Activated T-cell treated with anti-CD3 and anti-CD28 coated beads, Interleukin-2, amount 50 U/mL, for 4 hours (primary cell): ENCODE measurements around the gene JAZF1. TPM values are rescaled to one million over a fixed set of nuclear protein-coding genes. Genes with fewer than 3 reads are reported as not detected.

Experiments used
- ATAC-seq, 2 donors: fragments of 200-7000 bp; cut with Tn5 transposase; one replicate each; pipeline ENCODE4 v1.10.0; 2021
- DNase-seq: peaks from one replicate; pipeline ENCODE4 v3.0.0-alpha.2; 2020
- H3K27me3 Mint-ChIP-seq: one replicate; pipeline ENCODE4 v1.8.0; 2021; ENCODE audit warnings: low read depth, mixed read lengths
- H3K36me3 Mint-ChIP-seq: one replicate; pipeline ENCODE4 v1.8.0; 2022; ENCODE audit warnings: mixed read lengths; ENCODE audit not compliant: insufficient read depth
- H3K4me1 Mint-ChIP-seq: one replicate; pipeline ENCODE4 v1.8.0; 2021; ENCODE audit warnings: low read depth, mixed read lengths
- H3K4me3 Mint-ChIP-seq: one replicate; pipeline ENCODE4 v1.8.0; 2021; ENCODE audit warnings: mild to moderate bottlenecking, moderate library complexity, mixed read lengths
- H3K9me3 Mint-ChIP-seq: one replicate; pipeline ENCODE4 v1.8.0; 2021; ENCODE audit warnings: mixed read lengths
- total RNA-seq, 3 donors: library from RNA; stranded (reverse); gene quantifications; one replicate each; pipeline ENCODE4 v1.2.1, GENCODE V29; 2021

The JAZF1 gene
- total RNA-seq, 3 donors from 2014 or later, result 14.9 to 19.3 (median 19.0) TPM

- Mint-ChIP-seq H3K27me3 (no peaks in the 10 kb centered on the region), H3K4me3 (no peak overlapping the region), H3K9me3 (no peaks in the 10 kb centered on the region), H3K36me3 (peaks cover 29% of the 10 kb centered on the region), H3K4me1 (peaks cover 30% of the 10 kb centered on the region)
- ATAC-seq (peak; percentile 76 to 77), DNase-seq (no peak)
These were observed 396.1 kb downstream of the JAZF1 start for GRCh38 chr7:27784399-27785053.

- Mint-ChIP-seq H3K9me3 (no peaks in the 10 kb centered on the region), H3K27me3 (no peaks in the 10 kb centered on the region), H3K4me1 (peaks cover 32% of the 10 kb centered on the region), H3K4me3 (peak overlapping the region; percentile 14), H3K36me3 (peaks cover 24% of the 10 kb centered on the region)
- no peak for DNase-seq
- peak; percentile 80 to 83 for ATAC-seq
These were observed 397.7 kb downstream of the JAZF1 start for GRCh38 chr7:27782849-27783248.

- DNase-seq (no peak), ATAC-seq (no peak)
- H3K27me3 Mint-ChIP-seq, result no peaks in the 10 kb centered on the region
- peaks cover 17% of the 10 kb centered on the region for H3K36me3 Mint-ChIP-seq
- no peak overlapping the region for H3K4me3 Mint-ChIP-seq
- no peaks in the 10 kb centered on the region for H3K9me3 Mint-ChIP-seq
- H3K4me1 Mint-ChIP-seq, result peaks cover 36% of the 10 kb centered on the region
These were observed 399.4 kb downstream of the JAZF1 start for GRCh38 chr7:27781188-27781587.

Other genes with a start within 250 kb of the JAZF1 start
- under 1 TPM; 0.37 to 0.81 (median 0.68) TPM for gene CREB5, start 231.7 kb upstream of the JAZF1 start, total RNA-seq